Natural killer cell treated with Interleukin-12 subunit alpha and Interleukin-12 subunit beta and Interleukin-15 and Interleukin-18, amount 100 ng/mL, for 72 hours (primary cell): Measurements from ENCODE around the gene MAPRE3. TPM values are rescaled to one million over a fixed set of nuclear protein-coding genes. Genes with fewer than 3 reads are reported as not detected.
"Not testable (repeated sequence)": the region's sequence is repeated elsewhere in the genome, so short reads cannot be mapped to it uniquely, and the experiment has no call there.

Experiments
- ATAC-seq, 2 donors: fragments of 150-1000 bp; cut with Tn5 transposase in 1 of 2; sonication (Bioruptor Pico), chemical (Tn5 transposase) in 1 of 2; 2 replicates each; pipeline ENCODE4 v1.10.0; 2021
- DNase-seq: peaks from one replicate; pipeline ENCODE4 v3.0.0; 2022; ENCODE audit warnings: low spot score
- H3K27ac Mint-ChIP-seq, 2 donors: 1 replicate in 1 of 2; 2 replicates in 1 of 2; pipeline ENCODE4 v1.8.0; 2022; ENCODE audit warnings: mixed read lengths in 2 of 2, mild to moderate bottlenecking in 1 of 2, moderate library complexity in 1 of 2
- H3K27me3 Mint-ChIP-seq, 2 donors: 1 replicate in 1 of 2; 2 replicates in 1 of 2; pipeline ENCODE4 v1.8.0; 2022; ENCODE audit warnings: mixed read lengths in 2 of 2
- H3K36me3 Mint-ChIP-seq: one replicate; pipeline ENCODE4 v1.8.0; 2022; ENCODE audit warnings: mixed read lengths
- H3K4me1 Mint-ChIP-seq, 2 donors: 1 replicate in 1 of 2; 2 replicates in 1 of 2; pipeline ENCODE4 v1.8.0; 2022; ENCODE audit warnings: low read depth in 2 of 2, mixed read lengths in 2 of 2, mild to moderate bottlenecking in 1 of 2
- H3K4me3 Mint-ChIP-seq: one replicate; pipeline ENCODE4 v1.8.0; 2022; ENCODE audit warnings: mixed read lengths
- H3K9me3 Mint-ChIP-seq: 2 replicates; pipeline ENCODE4 v1.8.0; 2022; ENCODE audit warnings: mixed read lengths
- total RNA-seq, 2 donors: library from RNA; stranded (reverse); gene quantifications; one replicate each; pipeline ENCODE4 v1.2.3, GENCODE V29; 2022

Gene MAPRE3
- total RNA-seq, 2 donors from 2014 or later, result 5.7 to 10.0 TPM

DNA sequence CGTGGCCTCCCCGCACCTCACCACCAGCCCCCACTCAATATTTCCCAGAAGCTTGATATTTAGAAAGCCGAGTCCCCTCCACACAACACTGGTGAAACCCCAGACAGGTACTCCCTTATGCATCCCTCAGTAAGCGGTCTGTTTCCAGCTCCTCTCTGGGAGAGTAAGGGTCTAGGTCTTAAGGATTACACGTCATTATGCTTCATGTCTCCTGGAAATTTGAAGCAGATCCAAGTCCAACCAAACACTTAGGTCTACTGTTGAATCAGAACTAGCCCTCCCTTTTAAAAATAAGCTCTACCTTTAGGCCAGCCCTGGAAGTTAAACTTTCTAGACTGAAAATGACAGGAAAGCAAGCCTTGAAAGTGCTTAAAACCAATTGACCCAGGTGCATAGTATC, 102.5 kb downstream of the MAPRE3 start:
- Mint-ChIP-seq H3K27me3 (no peaks in the 10 kb centered on the region), H3K9me3 (no peaks in the 10 kb centered on the region), H3K4me1 (peaks cover 78 to 79% of the 10 kb centered on the region in 2 donors), H3K36me3 (peaks cover 16% of the 10 kb centered on the region), H3K27ac (peak overlapping the region; percentile 77 to 87), H3K4me3 (peak overlapping the region; percentile 90)
- ATAC-seq (no peak), DNase-seq (no peak)

DNA sequence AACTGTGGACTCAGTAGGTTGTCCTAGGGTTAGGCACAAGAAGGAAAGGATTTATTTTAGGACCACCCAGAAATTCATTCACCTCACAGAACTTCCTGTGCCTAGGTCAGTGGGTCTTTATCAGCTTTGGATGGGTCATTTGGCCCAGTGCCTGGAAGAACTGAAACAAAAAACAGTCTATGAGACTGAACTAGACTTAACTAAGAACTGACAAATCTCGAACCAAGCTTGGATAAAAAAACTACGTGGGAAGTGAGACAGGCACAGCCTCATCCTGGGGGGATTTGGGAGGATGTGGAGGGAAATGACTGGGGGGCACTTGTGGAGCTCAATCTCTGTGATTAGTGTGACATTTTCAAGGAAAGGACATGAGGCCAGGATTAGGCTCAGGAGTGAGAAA, 103.3 kb downstream of the MAPRE3 start:
- ATAC-seq, result no peak
- Mint-ChIP-seq H3K4me1 (peaks cover 75 to 78% of the 10 kb centered on the region in 2 donors), H3K9me3 (no peaks in the 10 kb centered on the region), H3K27me3 (no peaks in the 10 kb centered on the region), H3K27ac (peak overlapping the region; percentile 77 to 87), H3K4me3 (peak overlapping the region; percentile 21), H3K36me3 (peaks cover 16% of the 10 kb centered on the region)
- DNase-seq, result no peak

DNA sequence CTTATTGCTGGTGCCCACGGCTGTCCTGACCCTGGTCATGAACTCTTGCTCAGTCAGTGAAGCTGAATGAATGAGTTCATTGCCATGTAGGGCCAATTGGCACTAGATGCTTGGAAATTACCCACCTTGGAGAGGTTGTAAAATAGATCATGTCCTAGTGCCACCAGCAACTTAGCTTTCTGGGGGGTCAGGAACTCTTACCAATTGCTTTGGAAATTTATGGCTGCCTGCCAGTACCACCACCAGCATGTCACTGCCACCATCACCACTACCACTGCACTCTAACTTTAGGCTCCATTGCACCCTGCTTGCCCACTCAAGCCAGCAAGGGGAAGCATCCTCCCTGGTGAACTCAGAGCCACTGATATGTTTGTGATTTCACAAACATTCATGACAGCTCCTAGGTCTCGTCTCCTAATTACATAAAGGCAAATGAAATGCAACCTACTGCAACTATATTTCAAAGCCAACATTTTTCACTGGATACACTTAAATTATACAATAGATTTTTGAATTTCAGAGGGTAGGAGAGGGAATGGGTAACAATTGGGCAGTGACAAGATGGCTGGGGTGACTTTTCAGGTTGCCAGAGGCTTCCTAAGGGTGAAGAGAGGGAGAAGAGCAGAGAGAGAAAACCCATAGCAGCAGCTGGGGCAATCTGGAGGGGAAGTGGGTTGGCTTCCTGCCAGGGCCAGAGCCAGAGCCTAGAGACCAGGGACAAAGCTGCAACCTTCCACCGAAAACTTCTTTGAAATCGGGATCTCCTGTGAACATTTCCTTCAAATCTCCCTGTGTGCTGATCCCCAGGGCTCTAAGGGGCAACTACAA, 104.5 kb downstream of the MAPRE3 start:
- no peak for DNase-seq
- Mint-ChIP-seq H3K9me3 (no peaks in the 10 kb centered on the region), H3K27ac (peak overlapping the region; percentile 77 to 87), H3K4me3 (peak overlapping the region; percentile 74), H3K4me1 (peaks cover 63 to 66% of the 10 kb centered on the region in 2 donors), H3K36me3 (peaks cover 6% of the 10 kb centered on the region), H3K27me3 (no peaks in the 10 kb centered on the region)
- no peak for ATAC-seq

DNA sequence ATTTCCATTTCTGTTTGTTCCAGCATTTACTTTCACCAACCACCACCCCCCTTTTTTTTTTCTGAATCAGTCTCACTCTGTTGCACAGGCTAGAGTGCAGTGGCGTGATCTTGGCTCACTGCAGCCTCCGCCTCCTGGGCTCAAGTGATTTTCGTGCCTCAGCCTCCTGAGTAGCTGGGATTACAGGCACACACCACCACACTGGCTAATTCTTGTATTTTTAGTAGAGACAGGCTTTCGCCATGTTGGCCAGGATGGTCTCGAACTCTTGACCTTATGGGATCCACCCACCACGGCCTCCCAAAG, 105.1 kb downstream of the MAPRE3 start:
- H3K36me3 Mint-ChIP-seq, DNase-seq, ATAC-seq, H3K27me3 Mint-ChIP-seq, H3K9me3 Mint-ChIP-seq: not testable (repeated sequence)
- H3K4me3 Mint-ChIP-seq, result peak overlapping the region; percentile 74
- H3K27ac Mint-ChIP-seq, result peak overlapping the region; percentile 77 to 87
- H3K4me1 Mint-ChIP-seq, result peaks cover 61 to 65% of the 10 kb centered on the region in 2 donors

DNA sequence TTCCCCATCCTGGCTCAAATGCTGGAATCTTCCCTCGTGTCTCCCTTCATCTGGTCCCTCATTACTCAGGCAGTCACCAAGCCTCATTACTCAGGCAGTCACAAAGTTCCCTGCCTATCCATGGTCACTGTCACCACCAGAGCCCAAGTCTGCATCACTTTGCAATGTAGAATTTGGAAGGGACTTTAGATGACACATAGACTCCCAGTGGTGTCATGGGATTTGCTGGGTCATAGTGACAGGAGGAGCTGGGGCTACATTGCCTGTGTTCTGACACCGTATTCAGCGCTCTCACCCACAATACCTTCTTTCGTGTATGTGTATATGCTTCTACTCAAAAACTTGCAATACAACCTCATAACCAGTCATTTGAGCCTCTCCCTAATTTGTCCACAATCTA, 105.9 kb downstream of the MAPRE3 start:
- peaks cover 61 to 66% of the 10 kb centered on the region in 2 donors for H3K4me1 Mint-ChIP-seq
- ATAC-seq, result no peak
- no peaks in the 10 kb centered on the region for H3K27me3 Mint-ChIP-seq

More for the DNA sequence above, 105.9 kb downstream of the MAPRE3 start:
- no peaks in the 10 kb centered on the region for H3K9me3 Mint-ChIP-seq
- H3K27ac Mint-ChIP-seq, result peak overlapping the region; percentile 77 to 87
- no peaks in the 10 kb centered on the region for H3K36me3 Mint-ChIP-seq
- H3K4me3 Mint-ChIP-seq, result peak overlapping the region; percentile 66
- no peak for DNase-seq

Other genes starting within 250 kb of the MAPRE3 start
- gene SLC35F6, start 206.4 kb upstream of the MAPRE3 start, total RNA-seq, result 10 to 100 TPM; 15.5 to 17.7 TPM
- gene CENPA, start 184.6 kb upstream of the MAPRE3 start, total RNA-seq, result 10 to 100 TPM; 18.5 to 32.1 TPM
- not detected for gene DPYSL5, start 122.5 kb upstream of the MAPRE3 start, total RNA-seq
- gene TMEM214, start 62.3 kb downstream of the MAPRE3 start, total RNA-seq, result 100 to 1,000 TPM; 132 to 176 TPM
- gene AGBL5, start 81.0 kb downstream of the MAPRE3 start, total RNA-seq, result 10 to 100 TPM; 12.5 to 20.5 TPM
- gene OST4, start 101.0 kb downstream of the MAPRE3 start, total RNA-seq, result 100 to 1,000 TPM; 286 to 393 TPM
- gene EMILIN1, start 108.0 kb downstream of the MAPRE3 start, total RNA-seq, result 10 to 100 TPM in 1 of 2 donors, 1 to 10 TPM in 1; 8.7 to 14.2 TPM
- 1 to 10 TPM; 2.5 to 5.1 TPM for gene KHK, start 116.1 kb downstream of the MAPRE3 start, total RNA-seq
- gene CGREF1, start 148.5 kb downstream of the MAPRE3 start, total RNA-seq, result 1 to 10 TPM in 1 of 2 donors, under 1 TPM in 1; 0.36 to 1.4 TPM
- under 1 TPM in 1 of 2 donors, not detected in 1; 0.25 TPM for gene ABHD1, start 153.2 kb downstream of the MAPRE3 start, total RNA-seq
- gene PREB, start 164.0 kb downstream of the MAPRE3 start, total RNA-seq, result 100 to 1,000 TPM in 1 of 2 donors, 10 to 100 TPM in 1; 91.6 to 109 TPM
- gene PRR30, start 168.8 kb downstream of the MAPRE3 start, total RNA-seq, result not detected
- not detected for gene TCF23, start 178.4 kb downstream of the MAPRE3 start, total RNA-seq
- gene ATRAID, start 241.4 kb downstream of the MAPRE3 start, total RNA-seq, result 10 to 100 TPM; 59.3 to 59.9 TPM
- gene SLC5A6, start 241.6 kb downstream of the MAPRE3 start, total RNA-seq, result 100 to 1,000 TPM in 1 of 2 donors, 10 to 100 TPM in 1; 40.7 to 123 TPM
- gene CAD, start 246.7 kb downstream of the MAPRE3 start, total RNA-seq, result 100 to 1,000 TPM in 1 of 2 donors, 10 to 100 TPM in 1; 50.6 to 175 TPM